HG02938 (cell line): Measurements from ENCODE around the gene GLIPR1L2.
"Not testable (repeated sequence)": the region's sequence is repeated elsewhere in the genome, so short reads cannot be mapped to it uniquely, and the experiment has no call there.

ENCODE experiments used
- ATAC-seq: cut with Tn5 transposase; IDR thresholded peaks from one replicate; pipeline ENCODE4 v1.9.1; 2021; ENCODE audit warnings: mild to moderate bottlenecking, moderate library complexity; ENCODE audit not compliant: unreplicated experiment

The GLIPR1L2 gene

GRCh38 chr12:75428767-75429166, 37.9 kb downstream of the GLIPR1L2 start:
- no peak for ATAC-seq

- ATAC-seq = no peak
These were observed 42.0 kb downstream of the GLIPR1L2 start for GRCh38 chr12:75432924-75433323.

- ATAC-seq = no peak
These were observed 46.7 kb downstream of the GLIPR1L2 start for GRCh38 chr12:75437564-75437963.

- ATAC-seq = no peak
These were observed 47.3 kb downstream of the GLIPR1L2 start for GRCh38 chr12:75438059-75438754.

- ATAC-seq = no peak
These were observed 48.2 kb downstream of the GLIPR1L2 start for GRCh38 chr12:75439048-75439447.

GRCh38 chr12:75439930-75440329, 49.0 kb downstream of the GLIPR1L2 start:
- ATAC-seq = no peak

- ATAC-seq = not testable (repeated sequence)
These were observed 51.0 kb downstream of the GLIPR1L2 start for GRCh38 chr12:75441687-75442449.

GRCh38 chr12:75442454-75442853, 51.6 kb downstream of the GLIPR1L2 start:
- not testable (repeated sequence) for ATAC-seq

GRCh38 chr12:75443709-75444108, 52.8 kb downstream of the GLIPR1L2 start:
- ATAC-seq = no peak

- no peak for ATAC-seq
These were observed 53.7 kb downstream of the GLIPR1L2 start for GRCh38 chr12:75444429-75445136.

- not testable (repeated sequence) for ATAC-seq
These were observed 54.2 kb downstream of the GLIPR1L2 start for GRCh38 chr12:75445137-75445507.

- no peak for ATAC-seq
These were observed 56.0 kb downstream of the GLIPR1L2 start for GRCh38 chr12:75446857-75447256.

- no peak for ATAC-seq
These were observed 57.0 kb downstream of the GLIPR1L2 start for GRCh38 chr12:75447691-75448393.

GRCh38 chr12:75452675-75453330, 61.9 kb downstream of the GLIPR1L2 start:
- no peak for ATAC-seq

GRCh38 chr12:75455839-75456238, 65.0 kb downstream of the GLIPR1L2 start:
- ATAC-seq = no peak

- ATAC-seq = no peak
These were observed 66.3 kb downstream of the GLIPR1L2 start for GRCh38 chr12:75457191-75457590.

GRCh38 chr12:75457866-75458265, 67.0 kb downstream of the GLIPR1L2 start:
- ATAC-seq = not testable (repeated sequence)

GRCh38 chr12:75459755-75460154, 68.9 kb downstream of the GLIPR1L2 start:
- no peak for ATAC-seq

- no peak for ATAC-seq
These were observed 69.3 kb downstream of the GLIPR1L2 start for GRCh38 chr12:75460204-75460603.
